PFSK-1 (cell line): ENCODE results near the gene ACTR3.

Source experiments
- POLR2AphosphoS5 ChIP-seq: IDR thresholded peaks from 2 replicates; pipeline ENCODE4 v1.6.1; 2012; ENCODE audit warnings: low read depth, mild to moderate bottlenecking, control low read depth, low read length, moderate library complexity
- TF ChIP-seq, protein P1 (sequence below), 2 experiments: IDR thresholded peaks; 2 replicates each; pipeline versions ENCODE4 v1.6.1 to v1.8.0; 2011 to 2012; ENCODE audit warnings: low read depth in 2 of 2, low read length in 2 of 2, control low read depth in 1 of 2, inconsistent platforms in 1 of 2, mild to moderate bottlenecking in 1 of 2, moderate library complexity in 1 of 2; ENCODE audit not compliant: insufficient read depth in 1 of 2

DNA sequence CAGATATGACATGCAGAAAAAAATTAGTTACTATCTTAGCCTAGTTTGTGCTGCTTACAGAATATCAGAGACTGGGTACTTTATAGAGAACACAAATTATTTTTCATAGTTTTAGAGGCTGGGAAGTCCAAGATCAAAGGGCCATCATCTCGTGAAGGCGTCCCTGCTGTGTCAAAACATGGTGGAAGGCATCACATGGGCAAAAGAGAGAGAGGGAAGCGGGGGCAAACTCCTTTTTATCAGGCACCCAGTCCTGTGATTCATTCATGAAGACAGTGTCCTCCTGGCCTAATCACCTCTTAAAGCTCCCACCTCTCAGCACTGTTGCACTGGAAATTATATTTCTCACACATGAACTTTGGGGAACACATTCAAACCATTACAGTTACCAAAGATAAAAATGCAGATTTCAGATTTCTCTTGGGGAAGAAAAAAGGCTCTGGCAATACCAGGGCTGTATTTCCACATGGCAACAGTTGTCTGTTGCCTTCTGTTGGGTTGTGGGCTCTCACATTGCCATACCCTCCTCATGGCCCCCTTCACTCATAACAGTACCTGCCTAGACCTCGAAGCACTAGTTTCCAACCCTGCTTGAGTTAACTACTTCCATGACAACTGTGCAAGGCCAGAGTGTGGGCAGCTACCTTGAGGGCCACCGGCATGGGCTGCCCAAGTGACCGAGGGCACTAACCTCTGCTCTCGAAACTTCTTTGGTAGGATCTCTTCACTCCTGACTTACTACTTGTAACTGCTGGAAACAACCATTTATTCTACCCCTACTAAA lies 2.7 kb upstream of the ACTR3 start:
- no peak for TF ChIP-seq POLR2AphosphoS5
- TF ChIP-seq, protein P1, sequence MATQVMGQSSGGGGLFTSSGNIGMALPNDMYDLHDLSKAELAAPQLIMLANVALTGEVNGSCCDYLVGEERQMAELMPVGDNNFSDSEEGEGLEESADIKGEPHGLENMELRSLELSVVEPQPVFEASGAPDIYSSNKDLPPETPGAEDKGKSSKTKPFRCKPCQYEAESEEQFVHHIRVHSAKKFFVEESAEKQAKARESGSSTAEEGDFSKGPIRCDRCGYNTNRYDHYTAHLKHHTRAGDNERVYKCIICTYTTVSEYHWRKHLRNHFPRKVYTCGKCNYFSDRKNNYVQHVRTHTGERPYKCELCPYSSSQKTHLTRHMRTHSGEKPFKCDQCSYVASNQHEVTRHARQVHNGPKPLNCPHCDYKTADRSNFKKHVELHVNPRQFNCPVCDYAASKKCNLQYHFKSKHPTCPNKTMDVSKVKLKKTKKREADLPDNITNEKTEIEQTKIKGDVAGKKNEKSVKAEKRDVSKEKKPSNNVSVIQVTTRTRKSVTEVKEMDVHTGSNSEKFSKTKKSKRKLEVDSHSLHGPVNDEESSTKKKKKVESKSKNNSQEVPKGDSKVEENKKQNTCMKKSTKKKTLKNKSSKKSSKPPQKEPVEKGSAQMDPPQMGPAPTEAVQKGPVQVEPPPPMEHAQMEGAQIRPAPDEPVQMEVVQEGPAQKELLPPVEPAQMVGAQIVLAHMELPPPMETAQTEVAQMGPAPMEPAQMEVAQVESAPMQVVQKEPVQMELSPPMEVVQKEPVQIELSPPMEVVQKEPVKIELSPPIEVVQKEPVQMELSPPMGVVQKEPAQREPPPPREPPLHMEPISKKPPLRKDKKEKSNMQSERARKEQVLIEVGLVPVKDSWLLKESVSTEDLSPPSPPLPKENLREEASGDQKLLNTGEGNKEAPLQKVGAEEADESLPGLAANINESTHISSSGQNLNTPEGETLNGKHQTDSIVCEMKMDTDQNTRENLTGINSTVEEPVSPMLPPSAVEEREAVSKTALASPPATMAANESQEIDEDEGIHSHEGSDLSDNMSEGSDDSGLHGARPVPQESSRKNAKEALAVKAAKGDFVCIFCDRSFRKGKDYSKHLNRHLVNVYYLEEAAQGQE (IDR thresholded peaks at IDR 0.05; ENCODE audit: insufficient read depth in 1 of 2, low read depth in 2 of 2, low read length in 2 of 2), result no peak
